Activated CD4-positive, alpha-beta memory T cell treated with anti-CD3 and anti-CD28 coated beads for 36 hours (primary cell): ENCODE data around the gene KLHL17. TPM values are rescaled to one million over a fixed set of nuclear protein-coding genes. Genes with fewer than 3 reads are reported as not detected.

Experiments used
- CTCF ChIA-PET: fragments of 350-600 bp; sonication (Branson Sonifier 250); formaldehyde crosslinking; loops from one replicate; lab custom pipeline; 2021; ENCODE audit warnings: antibody characterized with exemption, inconsistent platforms; lab: Charles Lee
- POLR2A ChIA-PET: fragments of 350-600 bp; sonication (Branson Sonifier 250); formaldehyde crosslinking; loops from one replicate; lab custom pipeline; 2021; ENCODE audit warnings: antibody characterized with exemption; lab: Charles Lee
- DNase-seq: peaks from one replicate; pipeline ENCODE4 v3.0.0-alpha.2; 2020
- H3K27ac Mint-ChIP-seq: one replicate; pipeline ENCODE4 v1.8.0; 2021; ENCODE audit warnings: mixed read lengths
- H3K27me3 Mint-ChIP-seq: one replicate; pipeline ENCODE4 v1.8.0; 2021; ENCODE audit warnings: mixed read lengths
- H3K36me3 Mint-ChIP-seq: one replicate; pipeline ENCODE4 v1.8.0; 2021; ENCODE audit warnings: mixed read lengths
- H3K4me1 Mint-ChIP-seq: one replicate; pipeline ENCODE4 v1.8.0; 2021; ENCODE audit warnings: low read depth, mixed read lengths
- H3K4me3 Mint-ChIP-seq: one replicate; pipeline ENCODE4 v1.8.0; 2021; ENCODE audit warnings: mild to moderate bottlenecking, mixed read lengths
- H3K9me3 Mint-ChIP-seq: one replicate; pipeline ENCODE4 v1.8.0; 2021; ENCODE audit warnings: mixed read lengths
- intact Hi-C: fragments of 100-400 bp; cut with micrococcal nuclease; formaldehyde crosslinking; loops from one replicate; pipeline ENCODE4 v1.15.1; 2023
- total RNA-seq, 2 experiments: library from RNA; stranded (reverse); gene quantifications; one replicate each; pipeline ENCODE4 v1.2.3, GENCODE V29; 2021

KLHL17 gene
- total RNA-seq, 2 experiments from 2014 or later = 25.8 to 30.6 TPM

- H3K4me1 Mint-ChIP-seq = peaks cover 7% of the 10 kb centered on the region
- peaks cover 29% of the 10 kb centered on the region for H3K27me3 Mint-ChIP-seq
- no peaks in the 10 kb centered on the region for H3K36me3 Mint-ChIP-seq
- no peak overlapping the region for H3K4me3 Mint-ChIP-seq
- no peaks in the 10 kb centered on the region for H3K9me3 Mint-ChIP-seq
- ChIA-PET POLR2A (no interaction called here), CTCF (interaction anchor here (0.6 to 2.1 kb wide), 4 partner anchors 14 to 279 kb away, joined by 3 to 10 read pairs (median 4); no protein-coding TSS in a partner anchor)
- H3K27ac Mint-ChIP-seq = no peak overlapping the region
- intact Hi-C loops = no loop called here
- DNase-seq = no peak
Observed at GRCh38 chr1:997993-998744, 37.8 kb downstream of the KLHL17 start.

GRCh38 chr1:998745-998994 lies 38.3 kb downstream of the KLHL17 start:
- CTCF ChIA-PET = interaction anchor here (0.7 kb wide), 1 partner anchor 140 kb away, joined by 3 read pairs; no protein-coding TSS in a partner anchor
- H3K4me1 Mint-ChIP-seq = peaks cover 7% of the 10 kb centered on the region

GRCh38 chr1:998995-999724 lies 38.8 kb downstream of the KLHL17 start:
- CTCF ChIA-PET = interaction anchor here (1.0 kb wide), 1 partner anchor 15 kb away, joined by 4 read pairs; no protein-coding TSS in a partner anchor

More at GRCh38 chr1:998745-998994, 38.3 kb downstream of the KLHL17 start:
- H3K4me3 Mint-ChIP-seq = no peak overlapping the region
- no peak for DNase-seq
- H3K27me3 Mint-ChIP-seq = peaks cover 33% of the 10 kb centered on the region
- no peaks in the 10 kb centered on the region for H3K9me3 Mint-ChIP-seq
- no peak overlapping the region for H3K27ac Mint-ChIP-seq
- H3K36me3 Mint-ChIP-seq = no peaks in the 10 kb centered on the region
- intact Hi-C loops = no loop called here
- POLR2A ChIA-PET = no interaction called here

GRCh38 chr1:999725-1000356 lies 39.5 kb downstream of the KLHL17 start, which contains the start of gene HES4:
Gene HES4 (minus strand): TSS chr1:1000097. CDS start chr1:999973, 124 bp downstream.
- intact Hi-C loops = no loop called here
- POLR2A ChIA-PET = no interaction called here
- CTCF ChIA-PET = interaction anchor here (1.0 kb wide), 1 partner anchor 16 kb away, joined by 4 read pairs; no protein-coding TSS in a partner anchor

More at GRCh38 chr1:998995-999724, 38.8 kb downstream of the KLHL17 start:
- no peak for DNase-seq
- Mint-ChIP-seq H3K36me3 (no peaks in the 10 kb centered on the region), H3K27me3 (peaks cover 33% of the 10 kb centered on the region), H3K4me3 (no peak overlapping the region), H3K4me1 (peaks cover 7% of the 10 kb centered on the region), H3K9me3 (no peaks in the 10 kb centered on the region), H3K27ac (no peak overlapping the region)
- intact Hi-C loops = no loop called here
- POLR2A ChIA-PET = no interaction called here

GRCh38 chr1:1000357-1001056 lies 40.1 kb downstream of the KLHL17 start:
- peaks cover 16% of the 10 kb centered on the region for H3K4me1 Mint-ChIP-seq
- H3K27me3 Mint-ChIP-seq = peaks cover 35% of the 10 kb centered on the region
- H3K9me3 Mint-ChIP-seq = no peaks in the 10 kb centered on the region
- H3K4me3 Mint-ChIP-seq = peak overlapping the region; percentile 60
- POLR2A ChIA-PET = interaction anchor here (1.5 kb wide), 1 partner anchor 13 kb away, joined by 4 read pairs; the partner anchor contains the start of gene ISG15
- no peaks in the 10 kb centered on the region for H3K36me3 Mint-ChIP-seq
- CTCF ChIA-PET = interaction anchor here (0.6 to 3.6 kb wide), 6 partner anchors 8 to 438 kb away, joined by 3 to 33 read pairs (median 13); partner anchors contain the start of gene ISG15
- intact Hi-C loops = no loop called here
- no peak overlapping the region for H3K27ac Mint-ChIP-seq
- DNase-seq = peak; percentile 76

More at GRCh38 chr1:999725-1000356, 39.5 kb downstream of the KLHL17 start, which contains the start of gene HES4:
- Mint-ChIP-seq H3K36me3 (no peaks in the 10 kb centered on the region), H3K4me1 (peaks cover 11% of the 10 kb centered on the region), H3K4me3 (peak within 1 kb of the TSS; percentile 60), H3K27me3 (peaks cover 33% of the 10 kb centered on the region), H3K27ac (no peak within 1 kb of the TSS), H3K9me3 (no peaks in the 10 kb centered on the region)
- peak; percentile 68 for DNase-seq

- ChIA-PET CTCF (interaction anchor here (0.6 to 3.6 kb wide), 12 partner anchors 9 to 437 kb away, joined by 3 to 33 read pairs (median 5); partner anchors contain the start of gene ISG15), POLR2A (interaction anchor here (1.3 to 1.5 kb wide), 2 partner anchors 12 to 15 kb away, joined by 3 to 4 read pairs; partner anchors contain the start of gene ISG15)
- no peak for DNase-seq
- Mint-ChIP-seq H3K4me3 (no peak overlapping the region), H3K27me3 (peaks cover 34% of the 10 kb centered on the region), H3K36me3 (no peaks in the 10 kb centered on the region), H3K9me3 (no peaks in the 10 kb centered on the region), H3K4me1 (peaks cover 13% of the 10 kb centered on the region), H3K27ac (no peak overlapping the region)
- intact Hi-C loops = no loop called here
Observed at GRCh38 chr1:1001057-1001783, 40.8 kb downstream of the KLHL17 start.

GRCh38 chr1:1003618-1004419 lies 43.4 kb downstream of the KLHL17 start:
- no peaks in the 10 kb centered on the region for H3K9me3 Mint-ChIP-seq
- H3K36me3 Mint-ChIP-seq = no peaks in the 10 kb centered on the region
- H3K4me3 Mint-ChIP-seq = no peak overlapping the region
- H3K27me3 Mint-ChIP-seq = peaks cover 32% of the 10 kb centered on the region
- POLR2A ChIA-PET = no interaction called here
- peaks cover 13% of the 10 kb centered on the region for H3K4me1 Mint-ChIP-seq
- intact Hi-C loops = no loop called here
- DNase-seq = no peak
- CTCF ChIA-PET = interaction anchor here (2.0 to 3.6 kb wide), 4 partner anchors 11 to 20 kb away, joined by 9 to 33 read pairs (median 24); partner anchors contain the start of genes AGRN and ISG15
- no peak overlapping the region for H3K27ac Mint-ChIP-seq

GRCh38 chr1:1004420-1004779 lies 44.0 kb downstream of the KLHL17 start:
- Mint-ChIP-seq H3K27me3 (peaks cover 35% of the 10 kb centered on the region), H3K27ac (no peak overlapping the region), H3K36me3 (no peaks in the 10 kb centered on the region), H3K4me3 (no peak overlapping the region), H3K9me3 (no peaks in the 10 kb centered on the region), H3K4me1 (peaks cover 17% of the 10 kb centered on the region)
- POLR2A ChIA-PET = no interaction called here
- intact Hi-C loops = no loop called here
- CTCF ChIA-PET = no interaction called here
- DNase-seq = no peak

- Mint-ChIP-seq H3K4me1 (peaks cover 17% of the 10 kb centered on the region), H3K27ac (no peak overlapping the region), H3K36me3 (no peaks in the 10 kb centered on the region), H3K9me3 (no peaks in the 10 kb centered on the region), H3K27me3 (peaks cover 33% of the 10 kb centered on the region), H3K4me3 (no peak overlapping the region)
- no peak for DNase-seq
- ChIA-PET POLR2A (no interaction called here), CTCF (no interaction called here)
- intact Hi-C loops = no loop called here
Observed at GRCh38 chr1:1004780-1005697, 44.7 kb downstream of the KLHL17 start.
